DOHH2 (cell line): ENCODE measurements around the gene SMU1.

Experiments used
- H3F3A ChIP-seq: fragments of 200-600 bp; sonication (generic), shearing (Covaris generic); 2 replicates; pipeline ENCODE4 v1.6.0; 2016; ENCODE audit warnings: antibody characterized with exemption, mild to moderate bottlenecking; ENCODE audit not compliant: control insufficient read depth, insufficient read depth
- H3K27ac ChIP-seq: fragments of 200-600 bp; sonication (generic); 2 replicates; pipeline ENCODE4 v1.5.1; 2014; ENCODE audit warnings: low read depth, mild to moderate bottlenecking, low read length, moderate library complexity
- H3K27me3 ChIP-seq: fragments of 200-600 bp; sonication (generic); 2 replicates; pipeline ENCODE4 v1.6.1; 2014; ENCODE audit warnings: mild to moderate bottlenecking, low read length, mixed read lengths; ENCODE audit not compliant: control insufficient read depth
- H3K36me3 ChIP-seq: fragments of 200-600 bp; sonication (generic); 2 replicates; pipeline ENCODE4 v1.6.1; 2014; ENCODE audit warnings: mild to moderate bottlenecking, low read length, moderate library complexity, mixed read lengths; ENCODE audit not compliant: control insufficient read depth
- H3K4me1 ChIP-seq: fragments of 200-600 bp; sonication (generic); 2 replicates; pipeline ENCODE4 v1.6.1; 2014; ENCODE audit warnings: mild to moderate bottlenecking, low read length, mixed read lengths; ENCODE audit not compliant: control insufficient read depth
- H3K4me2 ChIP-seq: fragments of 200-600 bp; sonication (generic); 2 replicates; pipeline ENCODE4 v1.6.0; 2014; ENCODE audit warnings: mild to moderate bottlenecking, low read length, moderate library complexity
- H3K4me3 ChIP-seq: fragments of 200-600 bp; sonication (generic); 2 replicates; pipeline ENCODE4 v1.5.1; 2014; ENCODE audit warnings: mild to moderate bottlenecking, low read length, mixed read lengths
- H3K79me2 ChIP-seq: fragments of 200-600 bp; sonication (generic); 2 replicates; pipeline ENCODE4 v1.6.1; 2014; ENCODE audit warnings: mild to moderate bottlenecking, low read length, mixed read lengths; ENCODE audit not compliant: control insufficient read depth
- H3K9me2 ChIP-seq: fragments of 200-600 bp; sonication (generic); replicated peaks from 2 replicates; pipeline ENCODE4 v1.6.1; 2014; ENCODE audit warnings: mild to moderate bottlenecking, low read length, mixed read lengths; ENCODE audit not compliant: control insufficient read depth
- H3K9me3 ChIP-seq: fragments of 200-600 bp; sonication (generic); 2 replicates; pipeline ENCODE4 v1.6.1; 2014; ENCODE audit warnings: antibody characterized with exemption, low read length, mixed read lengths; ENCODE audit not compliant: control insufficient read depth, insufficient read depth
- H4K20me1 ChIP-seq: fragments of 200-600 bp; sonication (generic); 2 replicates; pipeline ENCODE4 v1.6.0; 2014; ENCODE audit warnings: low read depth, mild to moderate bottlenecking, antibody characterized with exemption, low read length, moderate library complexity; ENCODE audit not compliant: control insufficient read depth, insufficient read depth
- CTCF ChIP-seq: fragments of 200-600 bp; sonication (generic); IDR thresholded peaks from one replicate; pipeline ENCODE4 v1.5.1; 2014; ENCODE audit warnings: antibody characterized with exemption, mild to moderate bottlenecking, low read depth, low read length; ENCODE audit not compliant: poor library complexity, severe bottlenecking
- EZH2phosphoT487 ChIP-seq: fragments of 200-600 bp; sonication (generic); IDR thresholded peaks from 2 replicates; pipeline ENCODE4 v1.6.1; 2017; ENCODE audit warnings: borderline replicate concordance, mild to moderate bottlenecking, antibody characterized with exemption, low read length, moderate library complexity, mixed read lengths

SMU1 gene

DNA sequence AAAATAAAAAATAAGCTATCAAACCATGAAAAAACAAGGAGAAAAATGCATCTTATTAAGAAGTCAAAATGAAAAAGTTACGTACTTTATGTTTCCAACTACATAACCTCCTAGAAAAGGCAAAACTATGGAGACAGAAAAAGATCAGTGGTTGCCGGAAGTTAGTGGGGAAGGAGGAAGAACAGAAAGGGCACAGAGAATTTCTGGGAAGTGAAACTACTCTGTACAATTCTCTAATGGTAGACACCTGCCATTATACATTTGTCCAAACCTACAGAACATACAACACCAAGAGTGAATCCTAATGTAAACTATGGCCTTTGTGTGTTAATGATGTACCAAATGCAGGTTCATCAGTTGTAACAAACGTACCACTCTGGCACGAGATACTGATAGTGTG is 25.3 kb downstream of the SMU1 start:
- peak overlapping the region; percentile 38 for H3K4me2 ChIP-seq
- peaks cover 21% of the 10 kb centered on the region for H3K4me1 ChIP-seq
- H3K79me2 ChIP-seq, result no peaks in the 10 kb centered on the region
- no peak for TF ChIP-seq EZH2phosphoT487
- no peak for TF ChIP-seq CTCF
- peaks cover 4% of the 10 kb centered on the region; the same call in 1 of the 2 replicates for H3F3A ChIP-seq
- H3K9me3 ChIP-seq, result no peaks in the 10 kb centered on the region
- peaks cover 72% of the 10 kb centered on the region for H3K36me3 ChIP-seq
- no peaks in the 10 kb centered on the region for H3K9me2 ChIP-seq
- 0 out of 2 replicates have a peak overlapping the region, but pooled peaks have one; percentile 12 for H3K4me3 ChIP-seq
- H3K27ac ChIP-seq, result 0 out of 2 replicates have a peak overlapping the region, but pooled peaks have one; percentile 6
- H4K20me1 ChIP-seq, result no peaks in the 10 kb centered on the region
- H3K27me3 ChIP-seq, result no peaks in the 10 kb centered on the region

- TF ChIP-seq CTCF, result no peak
- TF ChIP-seq EZH2phosphoT487, result no peak
- Histone ChIP-seq H3K27me3 (no peaks in the 10 kb centered on the region), H3F3A (peaks cover 10% of the 10 kb centered on the region; the same call in 1 of the 2 replicates), H3K4me3 (no peak overlapping the region), H3K4me1 (peaks cover 26% of the 10 kb centered on the region), H3K79me2 (no peaks in the 10 kb centered on the region), H4K20me1 (no peaks in the 10 kb centered on the region), H3K36me3 (peaks cover 69% of the 10 kb centered on the region), H3K27ac (no peak overlapping the region), H3K9me2 (no peaks in the 10 kb centered on the region), H3K9me3 (no peaks in the 10 kb centered on the region), H3K4me2 (no peak overlapping the region)
Measured at GRCh38 chr9:33049680-33050361, 26.7 kb downstream of the SMU1 start.

DNA sequence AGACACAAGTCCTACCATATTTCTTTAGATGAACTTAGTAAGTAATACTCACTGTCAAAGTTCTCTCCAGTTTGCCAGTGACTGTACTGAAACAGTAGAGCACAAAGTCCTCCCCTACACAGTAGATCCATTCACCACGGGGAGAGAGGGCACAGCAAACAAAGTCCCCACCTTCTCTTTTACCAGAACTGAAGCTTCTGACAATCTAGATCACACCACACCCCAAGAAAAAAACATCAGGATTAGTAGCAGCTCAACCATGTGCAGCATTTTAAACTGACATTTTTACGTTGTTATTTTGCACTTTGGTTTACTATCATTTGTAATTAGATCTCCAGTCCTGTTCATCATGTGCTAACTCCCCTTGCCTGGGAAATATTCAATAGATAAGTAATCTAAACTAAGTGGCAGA is 28.4 kb downstream of the SMU1 start:
- H3K4me1 ChIP-seq, result peaks cover 43% of the 10 kb centered on the region
- no peaks in the 10 kb centered on the region for H3K79me2 ChIP-seq
- H3K27ac ChIP-seq, result no peak overlapping the region
- TF ChIP-seq CTCF, result no peak
- no peak for TF ChIP-seq EZH2phosphoT487
- H3K4me3 ChIP-seq, result no peak overlapping the region
- no peaks in the 10 kb centered on the region for H4K20me1 ChIP-seq
- H3K36me3 ChIP-seq, result peaks cover 56% of the 10 kb centered on the region
- no peaks in the 10 kb centered on the region for H3K9me3 ChIP-seq
- H3K4me2 ChIP-seq, result no peak overlapping the region
- H3F3A ChIP-seq, result peaks cover 20% of the 10 kb centered on the region
- no peaks in the 10 kb centered on the region for H3K27me3 ChIP-seq
- no peaks in the 10 kb centered on the region for H3K9me2 ChIP-seq
